Measurements from ENCODE around the gene ENTR1. TPM values are rescaled to one million over a fixed set of nuclear protein-coding genes. Genes with fewer than 3 reads are reported as not detected.

The ENTR1 gene
- total RNA-seq, 2 donors from 2014 or later = 25.3 to 43.1 TPM

DNA sequence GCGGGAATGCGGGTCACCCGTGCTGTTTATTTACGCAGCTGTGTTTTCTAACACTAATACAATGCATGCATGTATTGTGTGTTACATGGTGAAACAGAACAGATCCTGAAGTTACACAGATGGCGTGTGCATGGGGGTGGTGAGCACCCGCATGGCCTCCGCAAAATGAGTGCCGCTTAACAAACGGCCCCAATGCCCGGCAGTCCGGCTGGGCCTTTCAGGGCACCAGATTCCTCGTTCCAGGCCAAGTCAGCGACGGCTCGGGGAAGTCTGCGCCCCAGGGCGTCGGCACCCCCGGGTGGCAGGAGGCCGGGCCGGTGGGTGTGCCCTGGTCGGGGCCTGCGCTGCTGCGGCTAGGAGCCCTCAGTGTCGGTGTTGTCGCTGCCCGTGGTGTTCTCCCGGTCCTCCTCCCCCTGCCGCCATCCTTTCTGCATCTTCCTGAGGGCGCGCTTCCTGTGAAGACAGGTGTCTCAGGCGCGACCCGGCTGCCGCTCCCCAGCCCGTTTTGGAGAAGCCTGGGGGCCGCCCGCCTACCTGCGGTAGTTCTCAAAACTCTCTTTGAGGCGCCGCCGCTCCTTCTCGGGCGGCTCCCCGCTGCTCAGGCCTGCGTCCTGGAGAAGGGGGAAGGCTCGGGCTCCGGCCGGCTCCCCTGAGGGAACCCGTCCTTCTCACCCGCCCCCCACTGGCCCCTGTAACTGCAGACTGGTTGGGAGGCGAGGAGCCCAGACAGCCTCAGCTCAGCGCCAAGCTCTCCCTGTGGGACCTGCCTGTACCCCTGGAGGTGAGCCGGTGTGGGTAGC is 46.3 kb downstream of the ENTR1 start:
- H3K4me3 ChIP-seq = peak overlapping the region; percentile 86
- no peaks in the 10 kb centered on the region for H3K27me3 ChIP-seq (replicated peaks; ENCODE audit: insufficient read depth)
- no peaks in the 10 kb centered on the region for H3K9me3 ChIP-seq
- no peak for ATAC-seq (ENCODE audit: insufficient number of reproducible peaks, low FRiP score, low read depth)
- H3K27ac ChIP-seq = no peak overlapping the region
- no peak for DNase-seq (ENCODE audit: low spot score)
- H3K4me1 ChIP-seq (ENCODE audit: control insufficient read depth in 1 of 2, low read depth in 2 of 2) = peaks cover 5 to 21% of the 10 kb centered on the region in 2 donors
- no peaks in the 10 kb centered on the region for H3K36me3 ChIP-seq
- peak; percentile 8 for TF ChIP-seq CTCF (IDR thresholded peaks at IDR 0.05)

GRCh38 chr9:136363106-136363948 is 47.1 kb downstream of the ENTR1 start, which contains the start of gene DNLZ:
DNLZ (minus strand) TSS chr9:136363744; CDS start chr9:136363714, 30 bp downstream.
- H3K36me3 ChIP-seq = no peaks in the 10 kb centered on the region
- H3K27me3 ChIP-seq (replicated peaks; ENCODE audit: insufficient read depth) = no peaks in the 10 kb centered on the region
- ATAC-seq (ENCODE audit: insufficient number of reproducible peaks, low FRiP score, low read depth) (peak; percentile 93), DNase-seq (ENCODE audit: low spot score) (peak; percentile 89)
- peak within 1 kb of the TSS; percentile 66 to 87 for H3K27ac ChIP-seq
- no peaks in the 10 kb centered on the region for H3K9me3 ChIP-seq
- peak within 1 kb of the TSS; percentile 86 for H3K4me3 ChIP-seq
- peak; percentile 97 for TF ChIP-seq CTCF (IDR thresholded peaks at IDR 0.05)
- H3K4me1 ChIP-seq (ENCODE audit: control insufficient read depth in 1 of 2, low read depth in 2 of 2) = peaks cover 5 to 21% of the 10 kb centered on the region in 2 donors

- H3K4me1 ChIP-seq (ENCODE audit: control insufficient read depth in 1 of 2, low read depth in 2 of 2) = peaks cover 5 to 21% of the 10 kb centered on the region in 2 donors
- peak overlapping the region in 1 of 2 donors; percentile 33 for H3K27ac ChIP-seq
- no peak for ATAC-seq (ENCODE audit: insufficient number of reproducible peaks, low FRiP score, low read depth)
- H3K36me3 ChIP-seq = no peaks in the 10 kb centered on the region
- no peaks in the 10 kb centered on the region for H3K27me3 ChIP-seq (replicated peaks; ENCODE audit: insufficient read depth)
- H3K4me3 ChIP-seq = no peak overlapping the region
- no peak for DNase-seq (ENCODE audit: low spot score)
- TF ChIP-seq CTCF (IDR thresholded peaks at IDR 0.05) = no peak
- no peaks in the 10 kb centered on the region for H3K9me3 ChIP-seq
Observed at GRCh38 chr9:136362450-136362784, 48.0 kb downstream of the ENTR1 start.

DNA sequence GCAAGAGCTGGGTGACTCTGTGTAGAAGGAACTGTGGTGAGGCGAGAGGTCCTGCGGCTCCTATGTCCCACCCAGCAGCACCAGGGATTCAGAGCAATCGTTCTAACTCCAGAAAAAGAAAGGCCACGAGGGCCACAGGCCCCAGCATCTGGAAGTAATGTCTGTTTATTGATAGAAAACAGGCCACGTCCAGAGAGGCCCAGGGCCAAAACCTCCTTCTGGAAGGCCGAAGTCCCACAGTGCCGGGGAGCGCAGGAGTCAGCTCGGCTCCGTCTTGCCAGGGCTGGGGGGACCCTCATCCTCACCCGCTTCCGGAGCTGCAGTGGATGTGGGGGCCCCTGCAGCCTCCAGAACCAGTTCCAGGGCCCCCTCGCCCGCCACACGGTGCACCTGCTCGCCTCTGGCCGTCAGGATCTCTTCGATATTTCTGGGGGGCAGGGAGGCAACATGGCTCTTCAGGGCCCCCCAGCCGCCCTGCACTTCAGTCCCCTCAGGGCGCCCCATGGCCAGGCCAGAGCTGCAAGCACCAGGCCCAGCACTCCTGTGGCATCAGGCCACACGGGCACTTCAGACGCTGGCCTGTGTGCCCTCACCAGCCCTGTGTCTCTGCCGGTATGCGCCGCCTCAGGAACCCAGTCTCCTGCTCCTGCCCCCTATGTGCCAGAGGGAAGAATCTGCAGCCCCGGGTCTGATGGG is 48.5 kb downstream of the ENTR1 start:
- ATAC-seq (ENCODE audit: insufficient number of reproducible peaks, low FRiP score, low read depth) (no peak), DNase-seq (ENCODE audit: low spot score) (no peak)
- H3K4me3 ChIP-seq = no peak overlapping the region

More for the DNA sequence above, 48.5 kb downstream of the ENTR1 start:
- Histone ChIP-seq H3K4me1 (ENCODE audit: control insufficient read depth in 1 of 2, low read depth in 2 of 2) (peaks cover 5 to 21% of the 10 kb centered on the region in 2 donors), H3K36me3 (peaks cover 2% of the 10 kb centered on the region), H3K9me3 (no peaks in the 10 kb centered on the region), H3K27ac (no peak overlapping the region), H3K27me3 (replicated peaks; ENCODE audit: insufficient read depth) (no peaks in the 10 kb centered on the region)
- TF ChIP-seq CTCF (IDR thresholded peaks at IDR 0.05) = no peak

Measured in thoracic aorta (tissue), 2 donors.